PC-3 (cell line): ENCODE measurements around the gene GNAT2. TPM values are rescaled to one million over a fixed set of nuclear protein-coding genes. Genes with fewer than 3 reads are reported as not detected.

ENCODE experiments used
- ATAC-seq: fragments of 200-7000 bp; cut with Tn5 transposase; 2 replicates; pipeline ENCODE4 v1.9.1; 2020; ENCODE audit warnings: mild to moderate bottlenecking, moderate library complexity
- BruUV-seq: library from RNA; stranded (reverse); fragments of 400-500 nt; replicated peaks from 2 replicates; lab custom pipeline; 2021; lab: Mats Ljungman, UMichigan
- CTCF ChIA-PET: fragments of 300-600 bp; sonication (Branson Sonifier 250); formaldehyde crosslinking; loops from one replicate; lab custom pipeline; 2022; ENCODE audit warnings: antibody characterized with exemption; lab: Charles Lee
- POLR2A ChIA-PET: fragments of 300-600 bp; sonication (Branson Sonifier 250); formaldehyde crosslinking; loops from one replicate; lab custom pipeline; 2022; ENCODE audit warnings: antibody characterized with exemption; ENCODE audit not compliant: unreplicated experiment; lab: Charles Lee
- DNase-seq: peaks from one replicate; pipeline ENCODE4 v3.0.0-alpha.2; 2015
- H2AFZ ChIP-seq: fragments of 300-600 bp; sonication (generic); 2 replicates; pipeline ENCODE4 v1.6.0; 2016; ENCODE audit warnings: antibody characterized with exemption, low read length
- H3F3A ChIP-seq: fragments of 300-600 bp; sonication (generic); one replicate; pipeline ENCODE4 v1.6.0; 2017; ENCODE audit warnings: antibody characterized with exemption, low read length, control low read depth, mild to moderate bottlenecking; ENCODE audit not compliant: unreplicated experiment
- H3K27ac ChIP-seq: fragments of 300-600 bp; sonication (generic); 2 replicates; pipeline ENCODE4 v1.5.1; 2016; ENCODE audit warnings: mild to moderate bottlenecking, low read length
- H3K27me3 ChIP-seq: fragments of 300-600 bp; sonication (generic); 2 replicates; pipeline ENCODE4 v1.6.1; 2016; ENCODE audit warnings: low read length, mixed read lengths
- H3K36me3 ChIP-seq: fragments of 300-600 bp; sonication (generic); 2 replicates; pipeline ENCODE4 v1.6.1; 2016; ENCODE audit warnings: low read depth, mixed run types, low read length, mixed read lengths
- H3K4me1 ChIP-seq: fragments of 300-600 bp; sonication (generic); 2 replicates; pipeline ENCODE4 v1.5.1; 2016; ENCODE audit warnings: low read length; ENCODE audit not compliant: insufficient read depth
- H3K4me2 ChIP-seq: fragments of 300-600 bp; sonication (generic); 2 replicates; pipeline ENCODE4 v1.6.0; 2016; ENCODE audit warnings: low read length
- H3K4me3 ChIP-seq: fragments of 300-600 bp; sonication (generic); 2 replicates; pipeline ENCODE4 v1.5.1; 2016; ENCODE audit warnings: mild to moderate bottlenecking, low read length, mixed read lengths
- H3K79me2 ChIP-seq: fragments of 300-600 bp; sonication (generic); 2 replicates; pipeline ENCODE4 v1.6.1; 2017; ENCODE audit warnings: low read length, mixed read lengths
- H3K9ac ChIP-seq: fragments of 300-600 bp; sonication (generic); 2 replicates; pipeline ENCODE4 v1.6.0; 2016; ENCODE audit warnings: mild to moderate bottlenecking, low read length
- H3K9me2 ChIP-seq: fragments of 300-600 bp; sonication (generic); replicated peaks from 2 replicates; pipeline ENCODE4 v1.6.1; 2016; ENCODE audit warnings: mixed run types, low read length, mixed read lengths
- H3K9me3 ChIP-seq: fragments of 300-600 bp; sonication (generic); 2 replicates; pipeline ENCODE4 v1.6.1; 2016; ENCODE audit warnings: low read length, mixed read lengths
- H4K20me1 ChIP-seq: fragments of 300-600 bp; sonication (generic); 2 replicates; pipeline ENCODE4 v1.6.1; 2016; ENCODE audit warnings: low read length, mixed read lengths
- CTCF ChIP-seq: fragments of 300-600 bp; sonication (generic); conservative IDR thresholded peaks from 2 replicates; pipeline ENCODE4 v1.5.1; 2017; ENCODE audit warnings: antibody characterized with exemption, low read depth, mild to moderate bottlenecking, low read length
- EZH2 ChIP-seq: fragments of 300-600 bp; sonication (generic); IDR thresholded peaks from one replicate; pipeline ENCODE4 v1.6.1; 2017; ENCODE audit warnings: antibody characterized with exemption, mild to moderate bottlenecking, low read length; ENCODE audit not compliant: unreplicated experiment
- EZH2phosphoT487 ChIP-seq: fragments of 300-600 bp; sonication (generic); IDR thresholded peaks from 2 replicates; pipeline ENCODE4 v1.6.1; 2018; ENCODE audit warnings: mild to moderate bottlenecking, antibody characterized with exemption, low read length, borderline replicate concordance
- intact Hi-C: fragments of 100-400 bp; cut with micrococcal nuclease; formaldehyde crosslinking; loops from 2 replicates; pipeline ENCODE4 v1.9.0; 2023
- total RNA-seq: library from RNA; depleted of rRNA; stranded (reverse); fragments of >200 nt; gene quantifications from 2 replicates; pipeline ENCODE4 v1.2.3, GENCODE V29; 2014

Gene GNAT2
- total RNA-seq, 1 experiment from 2014 or later, result 0.69 TPM

- H3K36me3 ChIP-seq, result no peaks in the 10 kb centered on the region
- peak overlapping the region; percentile 21 for H3K27ac ChIP-seq
- no peaks in the 10 kb centered on the region for H3K9me3 ChIP-seq
- DNase-seq, result no peak
- peak overlapping the region; percentile 99 for H3K4me2 ChIP-seq
- H3K4me1 ChIP-seq, result peaks cover 24% of the 10 kb centered on the region
- ChIA-PET CTCF (interaction anchor here (0.6 kb wide), 2 partner anchors 155 to 366 kb away, joined by 3 to 4 read pairs; partner anchors contain the start of gene AHCYL1), POLR2A (interaction anchor here (0.5 to 2.0 kb wide), 2 partner anchors 70 to 225 kb away, joined by 4 to 7 read pairs; partner anchors contain the start of gene GNAI3)
- H3K9ac ChIP-seq, result peak overlapping the region; percentile 88
- TSS peak; percentile 79 for BruUV-seq
- peaks cover 9% of the 10 kb centered on the region for H4K20me1 ChIP-seq
- H3K4me3 ChIP-seq, result peak overlapping the region; percentile 95
- intact Hi-C loops, result no loop called here
- H3K9me2 ChIP-seq, result no peaks in the 10 kb centered on the region
- TF ChIP-seq EZH2, result no peak
- TF ChIP-seq EZH2phosphoT487, result no peak
- no peak for TF ChIP-seq CTCF
- H3F3A ChIP-seq, result no peaks in the 10 kb centered on the region
- ATAC-seq, result no peak
- H3K79me2 ChIP-seq, result peaks cover 43% of the 10 kb centered on the region
- H3K27me3 ChIP-seq, result no peaks in the 10 kb centered on the region
- peak overlapping the region; percentile 94 for H2AFZ ChIP-seq
Observed at GRCh38 chr1:109618661-109619575, 498 bp downstream of the GNAT2 start.

GRCh38 chr1:109617291-109617801, 2.1 kb downstream of the GNAT2 start:
- H3K4me3 ChIP-seq, result no peak overlapping the region
- peaks cover 9% of the 10 kb centered on the region for H4K20me1 ChIP-seq
- H2AFZ ChIP-seq, result no peak overlapping the region
- ATAC-seq, result no peak
- intact Hi-C loops, result no loop called here
- ChIA-PET POLR2A (no interaction called here), CTCF (interaction anchor here (0.8 kb wide), 1 partner anchor 71 kb away, joined by 4 read pairs; no protein-coding TSS in a partner anchor)
- no peaks in the 10 kb centered on the region for H3K27me3 ChIP-seq
- no peaks in the 10 kb centered on the region for H3K9me3 ChIP-seq
- TF ChIP-seq EZH2phosphoT487, result no peak
- TF ChIP-seq EZH2, result no peak
- TF ChIP-seq CTCF, result 0 out of 2 replicates have a peak, but pooled peaks have one; percentile 13
- no peaks in the 10 kb centered on the region for H3F3A ChIP-seq
- H3K4me2 ChIP-seq, result no peak overlapping the region
- BruUV-seq, result no TSS peak
- no peak overlapping the region for H3K27ac ChIP-seq
- no peaks in the 10 kb centered on the region for H3K9me2 ChIP-seq
- no peaks in the 10 kb centered on the region for H3K36me3 ChIP-seq
- H3K79me2 ChIP-seq, result peaks cover 27% of the 10 kb centered on the region
- no peak overlapping the region for H3K9ac ChIP-seq
- peaks cover 24% of the 10 kb centered on the region for H3K4me1 ChIP-seq
- peak; percentile 48 for DNase-seq
